GM23338 (cell line): ENCODE measurements around the gene MPPED2. TPM values are rescaled to one million over a fixed set of nuclear protein-coding genes. Genes with fewer than 3 reads are reported as not detected.

Experiments
- ATAC-seq: fragments of 200-7000 bp; cut with Tn5 transposase; 3 replicates; pipeline ENCODE4 v1.9.1; 2020
- DNase-seq: peaks from one replicate; pipeline ENCODE4 v3.0.0-alpha.2; 2015; ENCODE audit warnings: low spot score
- H2AFZ ChIP-seq: fragments of 200-600 bp; sonication (generic); 2 replicates; pipeline ENCODE4 v1.8.0; 2016; ENCODE audit warnings: antibody characterized with exemption, mild to moderate bottlenecking, moderate library complexity
- H3F3A ChIP-seq: fragments of 200-600 bp; sonication (generic); replicated peaks from 2 replicates; pipeline ENCODE4 v1.8.0; 2017; ENCODE audit warnings: antibody characterized with exemption, mixed run types, low read depth
- H3K27ac ChIP-seq: fragments of 200-600 bp; sonication (generic); 2 replicates; pipeline ENCODE4 v1.6.1; 2016; ENCODE audit warnings: low read depth
- H3K27me3 ChIP-seq: fragments of 200-600 bp; sonication (generic); 2 replicates; pipeline ENCODE4 v1.8.0; 2016; ENCODE audit warnings: mild to moderate bottlenecking, mixed run types, moderate library complexity; ENCODE audit not compliant: insufficient read depth
- H3K36me3 ChIP-seq: fragments of 200-600 bp; sonication (generic); 2 replicates; pipeline ENCODE4 v1.8.0; 2016; ENCODE audit warnings: mild to moderate bottlenecking; ENCODE audit not compliant: insufficient read depth
- H3K4me1 ChIP-seq: fragments of 200-600 bp; sonication (generic); 2 replicates; pipeline ENCODE4 v1.8.0; 2016; ENCODE audit warnings: mild to moderate bottlenecking, moderate library complexity; ENCODE audit not compliant: insufficient read depth
- H3K4me2 ChIP-seq: fragments of 200-600 bp; sonication (generic); 2 replicates; pipeline ENCODE4 v1.7.1; 2017; ENCODE audit warnings: mixed run types
- H3K4me3 ChIP-seq: fragments of 200-600 bp; sonication (generic); 2 replicates; pipeline ENCODE4 v1.6.1; 2016; ENCODE audit warnings: mixed run types
- H3K79me2 ChIP-seq: fragments of 200-600 bp; sonication (generic); replicated peaks from 2 replicates; pipeline ENCODE4 v1.8.0; 2017; ENCODE audit warnings: mild to moderate bottlenecking; ENCODE audit not compliant: insufficient read depth
- H3K9me2 ChIP-seq: fragments of 200-600 bp; sonication (generic); 2 replicates; pipeline ENCODE4 v1.8.0; 2017; ENCODE audit not compliant: insufficient read depth
- H4K20me1 ChIP-seq: fragments of 200-600 bp; sonication (generic); replicated peaks from 2 replicates; pipeline ENCODE4 v1.8.0; 2017; ENCODE audit warnings: mild to moderate bottlenecking; ENCODE audit not compliant: insufficient read depth
- H3K27ac Mint-ChIP-seq: 2 replicates; pipeline ENCODE4 v1.8.0; 2020; ENCODE audit warnings: inconsistent platforms, mild to moderate bottlenecking, moderate library complexity, mixed read lengths
- H3K27me3 Mint-ChIP-seq: 3 replicates; pipeline ENCODE4 v1.8.0; 2022; ENCODE audit warnings: low read depth, mild to moderate bottlenecking, moderate library complexity, mixed read lengths, inconsistent platforms; ENCODE audit not compliant: insufficient read depth, poor library complexity
- H3K36me3 Mint-ChIP-seq: 3 replicates; pipeline ENCODE4 v1.8.0; 2021; ENCODE audit warnings: low read depth, mild to moderate bottlenecking, inconsistent platforms, moderate library complexity, mixed read lengths
- H3K4me1 Mint-ChIP-seq: 3 replicates; pipeline ENCODE4 v1.8.0; 2020; ENCODE audit warnings: mild to moderate bottlenecking, inconsistent platforms, mixed read lengths
- H3K4me3 Mint-ChIP-seq: 3 replicates; pipeline ENCODE4 v1.8.0; 2021; ENCODE audit warnings: moderate library complexity, mild to moderate bottlenecking, inconsistent platforms, mixed read lengths
- H3K9me3 Mint-ChIP-seq: 3 replicates; pipeline ENCODE4 v1.8.0; 2020; ENCODE audit warnings: moderate library complexity, mild to moderate bottlenecking, inconsistent platforms, mixed read lengths
- CREB1 ChIP-seq: fragments of 250-450 bp; sonication (Bioruptor Pico); IDR thresholded peaks from 2 replicates; pipeline ENCODE4 v1.5.0; 2020; ENCODE audit warnings: low read depth, mild to moderate bottlenecking, moderate library complexity
- CTCF ChIP-seq, 2 experiments: fragments of 200-600 bp in 1 of 2; sonication (generic) in 1 of 2; conservative IDR thresholded peaks; 2 replicates each; pipeline versions ENCODE4 v1.5.1 to v1.6.1; 2016 to 2017; ENCODE audit warnings: antibody characterized with exemption in 2 of 2, low read depth in 2 of 2, mild to moderate bottlenecking in 2 of 2, moderate library complexity in 1 of 2
- EZH2phosphoT487 ChIP-seq: fragments of 200-600 bp; sonication (generic); IDR thresholded peaks from one replicate; pipeline ENCODE4 v1.8.1; 2018; ENCODE audit warnings: antibody characterized with exemption; ENCODE audit not compliant: unreplicated experiment
- JUNB ChIP-seq: IDR thresholded peaks from one replicate; pipeline ENCODE4 v1.6.1; 2016; ENCODE audit warnings: antibody characterized with exemption; ENCODE audit not compliant: unreplicated experiment
- NANOG ChIP-seq: IDR thresholded peaks from 2 replicates; pipeline ENCODE4 v1.6.1; 2016; ENCODE audit warnings: antibody characterized with exemption, borderline replicate concordance
- REST ChIP-seq: IDR thresholded peaks from one replicate; pipeline ENCODE4 v1.6.1; 2018; ENCODE audit warnings: antibody characterized with exemption; ENCODE audit not compliant: unreplicated experiment
- STAT1 ChIP-seq: IDR thresholded peaks from one replicate; pipeline ENCODE4 v1.6.1; 2016; ENCODE audit warnings: antibody characterized with exemption; ENCODE audit not compliant: unreplicated experiment
- ZNF331 ChIP-seq: fragments of 250-450 bp; sonication (Bioruptor Pico); IDR thresholded peaks from 2 replicates; pipeline ENCODE4 v1.5.0; 2020; ENCODE audit warnings: low read depth, mild to moderate bottlenecking, moderate library complexity
- ZNF462 ChIP-seq: fragments of 250-450 bp; sonication (Bioruptor Pico); IDR thresholded peaks from 2 replicates; pipeline ENCODE4 v1.5.0; 2020; ENCODE audit warnings: mild to moderate bottlenecking, moderate library complexity
- polyA plus RNA-seq: library from polyadenylated mRNA; unstranded; fragments of >200 nt; fragmentation: Nextera tagmentation; extraction: Ambion mirVana; gene quantifications from 2 replicates; pipeline ENCODE4 v1.2.1, GENCODE V29; 2016
- total RNA-seq: library from RNA; depleted of rRNA; stranded (reverse); fragments of >200 nt; shearing (Covaris generic); gene quantifications from 2 replicates; pipeline ENCODE4 v1.2.3, GENCODE V29; 2014

MPPED2 gene
- total and polyA plus RNA-seq, 2 experiments from 2014 or later, result 4.4 to 6.8 TPM

- H3K4me3 ChIP-seq, result peak overlapping the region; percentile 13; the same call in 1 of the 2 replicates
- H3K4me1 ChIP-seq, result peaks cover 62% of the 10 kb centered on the region
- H3K27me3 ChIP-seq, result no peaks in the 10 kb centered on the region
- Mint-ChIP-seq H3K9me3 (no peaks in the 10 kb centered on the region), H3K4me3 (no peak overlapping the region; the same call in 2 of the 3 replicates), H3K4me1 (peaks cover 62% of the 10 kb centered on the region), H3K36me3 (no peaks in the 10 kb centered on the region), H3K27me3 (peaks cover 10% of the 10 kb centered on the region), H3K27ac (peak overlapping the region; percentile 58; the same call in 1 of the 2 replicates)
- 0 out of 2 replicates have a peak overlapping the region, but pooled peaks have one; percentile 10 for H3K27ac ChIP-seq
- DNase-seq, result no peak
- peak overlapping the region; percentile 64 for H3K4me2 ChIP-seq
- TF ChIP-seq ZNF462 (CRISPR knock-in tag), result no peak
- no peak for TF ChIP-seq CREB1
- ATAC-seq, result no peak
- H2AFZ ChIP-seq, result no peak overlapping the region
- H3K9me2 ChIP-seq, result no peaks in the 10 kb centered on the region; the same call in 1 of the 2 replicates
- H4K20me1 ChIP-seq, result no peaks in the 10 kb centered on the region
- no peaks in the 10 kb centered on the region for H3K36me3 ChIP-seq
- H3F3A ChIP-seq, result peaks cover 17% of the 10 kb centered on the region
- no peaks in the 10 kb centered on the region for H3K79me2 ChIP-seq
Measured at GRCh38 chr11:30452114-30452513, 134.0 kb downstream of the MPPED2 start.

- Mint-ChIP-seq H3K27ac (no peak overlapping the region), H3K27me3 (peaks cover 10% of the 10 kb centered on the region)
- H3K4me1 ChIP-seq, result peaks cover 62% of the 10 kb centered on the region
- TF ChIP-seq STAT1, result no peak
- TF ChIP-seq EZH2phosphoT487, result no peak
- TF ChIP-seq REST, result no peak
- no peak for TF ChIP-seq NANOG
- no peak for TF ChIP-seq JUNB
- TF ChIP-seq ZNF331, result no peak
- TF ChIP-seq CTCF (conservative IDR thresholded peaks at IDR 0.05; ENCODE audit: low read depth in 2 of 2), result no peak
Measured at GRCh38 chr11:30451626-30452025, 134.5 kb downstream of the MPPED2 start.

More at GRCh38 chr11:30451626-30452025, 134.5 kb downstream of the MPPED2 start:
- DNase-seq, result peak; percentile 23
- Mint-ChIP-seq H3K4me1 (peaks cover 64% of the 10 kb centered on the region), H3K36me3 (no peaks in the 10 kb centered on the region), H3K9me3 (no peaks in the 10 kb centered on the region), H3K4me3 (no peak overlapping the region)
- no peak overlapping the region for H2AFZ ChIP-seq
- ATAC-seq, result peak; percentile 21
- H3K79me2 ChIP-seq, result no peaks in the 10 kb centered on the region
- no peaks in the 10 kb centered on the region for H4K20me1 ChIP-seq
- 0 out of 2 replicates have a peak overlapping the region, but pooled peaks have one; percentile 10 for H3K27ac ChIP-seq
- H3K9me2 ChIP-seq, result no peaks in the 10 kb centered on the region; the same call in 1 of the 2 replicates
- H3K27me3 ChIP-seq, result no peaks in the 10 kb centered on the region
- peak overlapping the region; percentile 64 for H3K4me2 ChIP-seq
- H3K36me3 ChIP-seq, result no peaks in the 10 kb centered on the region
- peaks cover 17% of the 10 kb centered on the region for H3F3A ChIP-seq
- peak overlapping the region; percentile 13; the same call in 1 of the 2 replicates for H3K4me3 ChIP-seq
